MG63 (cell line): ENCODE data around the gene ARHGAP6. TPM values are rescaled to one million over a fixed set of nuclear protein-coding genes. Genes with fewer than 3 reads are reported as not detected.
"Not testable (repeated sequence)": the region's sequence is repeated elsewhere in the genome, so short reads cannot be mapped to it uniquely, and the experiment has no call there.

Source experiments
- DNase-seq: peaks from one replicate; pipeline ENCODE4 v3.0.0-alpha.2; 2020
- H3K27me3 ChIP-seq: fragments of 250-450 bp; sonication (Bioruptor Pico); 2 replicates; pipeline ENCODE4 v1.5.1; 2020; ENCODE audit warnings: mild to moderate bottlenecking, moderate library complexity
- H3K36me3 ChIP-seq: fragments of 250-450 bp; sonication (Bioruptor Pico); 2 replicates; pipeline ENCODE4 v1.5.1; 2020; ENCODE audit warnings: mild to moderate bottlenecking, moderate library complexity
- H3K4me3 ChIP-seq: fragments of 250-450 bp; sonication (Bioruptor Pico); 2 replicates; pipeline ENCODE4 v1.5.1; 2020; ENCODE audit warnings: mild to moderate bottlenecking, moderate library complexity
- H3K9me3 ChIP-seq: fragments of 250-450 bp; sonication (Bioruptor Pico); 2 replicates; pipeline ENCODE4 v1.5.1; 2020; ENCODE audit warnings: mild to moderate bottlenecking, moderate library complexity
- total RNA-seq: library from RNA; depleted of rRNA; stranded (reverse); fragments of >200 nt; shearing (Covaris generic); gene quantifications from 2 replicates; pipeline ENCODE4 v1.2.3, GENCODE V29; 2014; ENCODE audit warnings: low replicate concordance

Gene ARHGAP6
- total RNA-seq, 1 experiment from 2014 or later: 0.10 TPM

DNA sequence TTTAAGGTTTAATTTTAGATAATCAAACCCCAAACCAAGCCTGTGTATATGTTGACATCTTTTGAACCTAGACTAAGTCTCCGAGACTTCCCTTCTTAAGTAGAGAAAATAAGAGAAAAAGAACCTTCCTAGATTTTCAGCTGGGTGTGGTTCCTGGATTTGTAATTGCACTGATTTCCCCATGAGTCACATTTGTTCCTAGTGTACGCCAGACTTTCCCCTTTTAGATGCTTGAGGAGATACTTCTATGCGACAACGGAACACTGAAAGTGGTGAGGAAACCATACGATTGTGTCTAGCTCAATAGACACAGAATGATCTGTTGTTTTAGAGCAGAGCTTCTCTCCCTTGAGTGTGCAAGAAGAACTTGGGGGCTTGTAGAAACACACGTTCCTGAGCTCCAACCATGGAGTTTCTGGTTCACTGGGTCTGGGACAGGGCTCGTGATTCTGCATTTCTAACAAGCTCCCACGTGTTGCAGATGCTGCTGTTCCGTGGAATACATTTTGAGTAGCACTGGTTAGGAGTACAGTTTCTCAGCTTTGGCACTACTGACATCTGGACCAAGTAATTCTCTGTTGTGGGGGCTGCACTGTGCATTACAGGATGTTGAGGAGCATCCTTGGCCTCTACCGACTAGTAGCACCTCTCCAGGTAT lies 285.4 kb downstream of the ARHGAP6 start:
- Histone ChIP-seq H3K4me3 (no peak overlapping the region), H3K36me3 (no peaks in the 10 kb centered on the region), H3K27me3 (no peaks in the 10 kb centered on the region), H3K9me3 (peaks cover 3% of the 10 kb centered on the region; the same call in 1 of the 2 replicates)
- no peak for DNase-seq

DNA sequence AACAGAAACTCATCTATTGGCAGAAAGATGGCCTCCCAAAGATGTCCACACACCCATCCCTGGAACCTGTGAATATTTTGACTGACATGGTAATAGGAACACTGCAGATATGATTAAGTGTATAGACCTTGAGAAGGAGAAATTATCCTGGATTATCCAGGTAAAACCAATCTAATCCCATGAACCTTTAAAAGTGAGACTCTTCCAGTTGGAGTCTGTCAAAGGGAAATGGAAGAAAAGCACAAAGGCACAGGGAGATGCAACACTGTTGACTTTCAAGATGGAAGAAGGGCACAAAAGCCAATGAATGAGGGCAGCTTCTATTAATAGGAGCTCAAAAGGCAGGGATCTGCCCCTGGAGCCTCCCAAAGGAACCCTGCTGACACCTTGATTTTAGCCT lies 289.6 kb downstream of the ARHGAP6 start:
- Histone ChIP-seq H3K36me3 (no peaks in the 10 kb centered on the region), H3K27me3 (no peaks in the 10 kb centered on the region), H3K9me3 (peaks cover 3% of the 10 kb centered on the region; the same call in 1 of the 2 replicates), H3K4me3 (no peak overlapping the region)
- no peak for DNase-seq

DNA sequence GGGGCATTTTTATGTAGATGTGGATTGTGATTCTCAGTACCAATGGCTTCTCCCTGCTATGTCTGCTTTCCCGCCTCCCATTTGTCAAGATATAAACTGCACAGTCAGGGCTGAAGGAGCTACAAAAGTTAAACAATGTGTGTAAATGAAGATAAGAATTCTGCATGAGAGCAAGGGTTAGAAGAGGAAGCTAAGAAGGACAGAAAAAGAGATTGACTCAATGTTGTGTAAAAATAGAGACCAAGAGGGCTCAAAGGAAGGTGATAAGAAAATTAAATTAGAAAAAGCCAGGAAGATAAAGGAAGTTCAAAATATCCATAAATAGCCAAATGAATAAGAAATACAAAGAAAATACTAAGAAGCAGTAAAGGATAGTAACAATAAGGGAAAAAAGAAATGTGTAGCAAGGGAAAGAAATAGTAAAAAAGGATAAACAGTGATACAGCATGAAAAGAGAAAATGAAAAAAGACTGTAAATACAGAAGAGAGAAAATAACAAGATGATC lies 290.1 kb downstream of the ARHGAP6 start:
- Histone ChIP-seq H3K4me3 (no peak overlapping the region), H3K36me3 (no peaks in the 10 kb centered on the region), H3K9me3 (peaks cover 3% of the 10 kb centered on the region; the same call in 1 of the 2 replicates), H3K27me3 (no peaks in the 10 kb centered on the region)
- no peak for DNase-seq

GRCh38 chrX:11374570-11374969 lies 291.1 kb downstream of the ARHGAP6 start:
- Histone ChIP-seq H3K9me3 (peaks cover 3% of the 10 kb centered on the region; the same call in 1 of the 2 replicates), H3K36me3 (no peaks in the 10 kb centered on the region), H3K27me3 (no peaks in the 10 kb centered on the region), H3K4me3 (no peak overlapping the region)
- DNase-seq: no peak

DNA sequence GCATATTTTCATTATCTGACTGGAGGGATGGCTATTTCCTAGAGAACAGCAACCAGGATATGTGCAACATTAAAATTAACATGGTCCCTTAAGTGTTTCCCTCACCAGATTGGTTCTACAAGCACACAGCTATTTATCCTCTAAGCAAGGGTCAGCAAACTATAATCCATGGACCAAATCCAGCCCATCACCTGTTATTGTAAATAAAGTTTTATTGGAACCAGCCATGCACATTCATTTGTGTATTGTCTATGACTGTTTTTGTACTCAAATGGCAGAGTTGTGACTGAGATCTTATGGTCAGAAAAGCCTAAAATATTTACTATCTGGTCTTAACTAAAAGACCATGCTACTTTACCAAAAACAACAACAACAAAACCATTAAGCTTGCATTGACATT lies 294.6 kb downstream of the ARHGAP6 start:
- H3K4me3 ChIP-seq: no peak overlapping the region
- H3K9me3 ChIP-seq: no peaks in the 10 kb centered on the region
- DNase-seq: no peak
- no peaks in the 10 kb centered on the region for H3K27me3 ChIP-seq
- no peaks in the 10 kb centered on the region for H3K36me3 ChIP-seq

- DNase-seq: no peak
- no peak overlapping the region for H3K4me3 ChIP-seq
Measured at GRCh38 chrX:11367609-11368430, 297.9 kb downstream of the ARHGAP6 start.

DNA sequence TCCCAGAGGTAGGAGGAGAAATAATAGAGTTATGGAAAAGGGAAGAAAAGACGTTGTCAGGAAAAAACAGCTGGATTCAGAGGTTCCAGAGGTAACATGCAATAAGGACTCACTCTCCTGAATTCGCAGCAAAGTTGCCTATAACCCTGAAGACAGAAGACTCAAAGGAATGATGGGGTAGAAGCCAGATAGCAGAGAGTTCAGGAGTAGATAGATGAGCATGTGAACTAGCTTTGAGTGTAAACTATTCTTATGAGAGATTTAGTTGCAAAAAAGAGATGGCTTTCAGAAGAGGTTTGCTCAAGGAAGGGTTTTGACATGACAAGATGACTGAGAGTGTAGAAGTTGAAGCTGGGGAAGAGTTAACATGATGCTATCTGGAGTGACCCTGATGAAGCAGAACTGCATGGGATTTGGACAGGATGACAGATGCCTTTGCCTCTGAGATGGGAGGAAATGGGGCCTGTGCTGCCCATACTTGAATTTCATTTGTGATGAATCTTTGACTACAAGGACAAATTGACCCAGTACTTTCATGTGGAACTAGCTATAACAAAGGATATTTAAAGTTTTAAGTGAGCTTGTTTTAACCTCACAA lies 298.6 kb downstream of the ARHGAP6 start:
- H3K36me3 ChIP-seq: no peaks in the 10 kb centered on the region
- no peaks in the 10 kb centered on the region for H3K27me3 ChIP-seq
- DNase-seq: no peak
- H3K4me3 ChIP-seq: no peak overlapping the region
- H3K9me3 ChIP-seq: no peaks in the 10 kb centered on the region

More at GRCh38 chrX:11367609-11368430, 297.9 kb downstream of the ARHGAP6 start:
- Histone ChIP-seq H3K36me3 (no peaks in the 10 kb centered on the region), H3K9me3 (no peaks in the 10 kb centered on the region), H3K27me3 (no peaks in the 10 kb centered on the region)

- H3K4me3 ChIP-seq: no peak overlapping the region
- DNase-seq: no peak
- no peaks in the 10 kb centered on the region for H3K9me3 ChIP-seq
- no peaks in the 10 kb centered on the region for H3K27me3 ChIP-seq
- no peaks in the 10 kb centered on the region for H3K36me3 ChIP-seq
Measured at GRCh38 chrX:11365426-11365825, 300.3 kb downstream of the ARHGAP6 start.

DNA sequence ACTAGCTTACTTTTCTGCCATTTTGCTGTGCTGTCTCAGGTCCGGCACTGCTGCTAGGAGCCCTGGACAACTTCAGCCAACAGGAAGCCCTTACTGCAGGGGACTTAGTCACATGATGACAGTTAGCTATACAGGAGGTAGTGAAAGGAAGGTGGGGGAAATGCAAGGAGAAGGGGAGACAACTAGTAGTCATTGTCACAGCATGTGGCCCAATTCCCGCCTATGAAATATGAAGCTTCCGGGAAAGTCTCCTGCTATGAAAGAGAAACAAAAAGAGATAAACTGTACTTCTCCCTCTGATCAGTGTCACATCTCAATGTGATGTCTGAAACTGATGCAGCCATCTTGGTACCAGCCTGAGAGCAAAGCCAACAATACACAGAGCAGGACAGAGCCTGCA lies 300.9 kb downstream of the ARHGAP6 start:
- H3K4me3 ChIP-seq: no peak overlapping the region
- DNase-seq: no peak
- H3K36me3 ChIP-seq: no peaks in the 10 kb centered on the region
- H3K27me3 ChIP-seq: no peaks in the 10 kb centered on the region
- no peaks in the 10 kb centered on the region for H3K9me3 ChIP-seq

DNA sequence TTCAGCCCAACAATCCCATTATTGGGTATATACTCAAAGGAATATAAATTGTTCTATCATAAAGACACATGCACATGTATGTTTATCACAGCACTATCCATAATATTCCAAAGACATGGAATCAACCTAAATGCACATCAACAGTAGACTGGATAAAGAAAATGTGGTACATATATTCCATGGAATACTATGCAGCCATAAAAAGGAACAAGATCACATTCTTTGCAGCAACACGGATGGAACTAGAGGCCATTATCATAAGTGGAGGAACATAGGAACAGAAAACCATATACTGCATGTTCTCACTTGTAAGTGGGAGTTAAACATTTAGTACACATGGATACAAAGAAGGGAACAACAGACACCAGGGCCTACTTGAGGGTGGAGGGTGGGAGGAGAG lies 301.9 kb downstream of the ARHGAP6 start:
- H3K9me3 ChIP-seq, H3K36me3 ChIP-seq, H3K4me3 ChIP-seq, DNase-seq, H3K27me3 ChIP-seq: not testable (repeated sequence)

- Histone ChIP-seq H3K27me3 (no peaks in the 10 kb centered on the region), H3K9me3 (no peaks in the 10 kb centered on the region), H3K4me3 (no peak overlapping the region), H3K36me3 (no peaks in the 10 kb centered on the region)
- no peak for DNase-seq
Measured at GRCh38 chrX:11363069-11363594, 302.6 kb downstream of the ARHGAP6 start.

- H3K36me3 ChIP-seq, DNase-seq, H3K27me3 ChIP-seq, H3K9me3 ChIP-seq, H3K4me3 ChIP-seq: not testable (repeated sequence)
Measured at GRCh38 chrX:11361666-11362065, 304.1 kb downstream of the ARHGAP6 start.

GRCh38 chrX:11355944-11356343 lies 309.8 kb downstream of the ARHGAP6 start:
- not testable (repeated sequence) for H3K9me3 ChIP-seq, H3K27me3 ChIP-seq, H3K4me3 ChIP-seq, DNase-seq, H3K36me3 ChIP-seq

GRCh38 chrX:11355259-11355909 lies 310.3 kb downstream of the ARHGAP6 start:
- DNase-seq: no peak
- H3K27me3 ChIP-seq: no peaks in the 10 kb centered on the region

GRCh38 chrX:11352296-11352741 lies 313.4 kb downstream of the ARHGAP6 start:
- no peak for DNase-seq
- H3K36me3 ChIP-seq: no peaks in the 10 kb centered on the region
- H3K4me3 ChIP-seq: no peak overlapping the region
- H3K27me3 ChIP-seq: no peaks in the 10 kb centered on the region
- H3K9me3 ChIP-seq: no peaks in the 10 kb centered on the region

More at GRCh38 chrX:11355259-11355909, 310.3 kb downstream of the ARHGAP6 start:
- Histone ChIP-seq H3K4me3 (no peak overlapping the region), H3K36me3 (no peaks in the 10 kb centered on the region), H3K9me3 (no peaks in the 10 kb centered on the region)

DNA sequence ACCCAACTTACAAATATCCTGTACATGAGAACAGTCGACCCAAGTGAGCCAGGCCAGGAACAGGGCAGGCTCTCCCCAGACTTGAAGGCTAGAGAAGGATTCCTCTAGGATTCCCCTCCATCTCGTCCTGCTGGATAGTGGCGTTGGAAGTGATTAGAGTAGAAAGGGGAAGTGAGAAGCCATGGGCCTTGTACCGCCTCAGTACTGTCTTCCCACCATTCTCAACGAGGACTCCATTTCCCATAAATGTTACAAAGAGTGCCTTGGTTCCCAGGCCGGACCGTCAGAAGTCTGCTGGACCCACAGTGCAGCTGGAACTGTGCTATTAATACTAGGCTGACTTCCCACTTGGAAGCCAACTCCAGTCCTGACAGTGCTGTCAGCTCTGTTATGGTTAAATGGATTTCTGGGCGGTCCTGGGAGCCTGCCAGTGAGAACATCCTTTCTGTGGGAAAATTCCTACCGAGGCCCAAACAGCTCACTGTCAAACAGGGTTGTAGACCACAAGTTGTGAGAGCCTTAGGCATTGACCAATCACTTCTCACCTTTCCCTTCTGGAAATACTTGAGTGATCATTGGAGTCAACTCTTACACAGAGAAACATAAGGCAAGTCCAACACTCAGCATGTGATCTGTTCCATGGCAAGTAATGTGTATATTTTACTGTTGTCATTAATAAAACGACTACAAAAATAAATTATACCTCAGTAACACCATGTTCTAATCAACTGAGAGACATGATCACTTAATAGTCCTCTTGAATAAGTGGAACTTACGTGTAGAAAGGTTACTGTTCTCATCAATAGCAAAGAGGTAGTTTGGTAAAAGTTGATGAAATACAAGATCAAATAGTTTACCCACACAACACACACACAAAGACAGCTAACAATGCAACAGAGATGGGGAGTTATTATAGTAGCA lies 314.1 kb downstream of the ARHGAP6 start:
- no peaks in the 10 kb centered on the region for H3K36me3 ChIP-seq
- DNase-seq: peak; percentile 36
- H3K9me3 ChIP-seq: no peaks in the 10 kb centered on the region
- H3K27me3 ChIP-seq: no peaks in the 10 kb centered on the region
- H3K4me3 ChIP-seq: no peak overlapping the region
